Measurements from ENCODE around the gene TMEM115.

TMEM115 gene, protein sequence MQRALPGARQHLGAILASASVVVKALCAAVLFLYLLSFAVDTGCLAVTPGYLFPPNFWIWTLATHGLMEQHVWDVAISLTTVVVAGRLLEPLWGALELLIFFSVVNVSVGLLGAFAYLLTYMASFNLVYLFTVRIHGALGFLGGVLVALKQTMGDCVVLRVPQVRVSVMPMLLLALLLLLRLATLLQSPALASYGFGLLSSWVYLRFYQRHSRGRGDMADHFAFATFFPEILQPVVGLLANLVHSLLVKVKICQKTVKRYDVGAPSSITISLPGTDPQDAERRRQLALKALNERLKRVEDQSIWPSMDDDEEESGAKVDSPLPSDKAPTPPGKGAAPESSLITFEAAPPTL

DNA sequence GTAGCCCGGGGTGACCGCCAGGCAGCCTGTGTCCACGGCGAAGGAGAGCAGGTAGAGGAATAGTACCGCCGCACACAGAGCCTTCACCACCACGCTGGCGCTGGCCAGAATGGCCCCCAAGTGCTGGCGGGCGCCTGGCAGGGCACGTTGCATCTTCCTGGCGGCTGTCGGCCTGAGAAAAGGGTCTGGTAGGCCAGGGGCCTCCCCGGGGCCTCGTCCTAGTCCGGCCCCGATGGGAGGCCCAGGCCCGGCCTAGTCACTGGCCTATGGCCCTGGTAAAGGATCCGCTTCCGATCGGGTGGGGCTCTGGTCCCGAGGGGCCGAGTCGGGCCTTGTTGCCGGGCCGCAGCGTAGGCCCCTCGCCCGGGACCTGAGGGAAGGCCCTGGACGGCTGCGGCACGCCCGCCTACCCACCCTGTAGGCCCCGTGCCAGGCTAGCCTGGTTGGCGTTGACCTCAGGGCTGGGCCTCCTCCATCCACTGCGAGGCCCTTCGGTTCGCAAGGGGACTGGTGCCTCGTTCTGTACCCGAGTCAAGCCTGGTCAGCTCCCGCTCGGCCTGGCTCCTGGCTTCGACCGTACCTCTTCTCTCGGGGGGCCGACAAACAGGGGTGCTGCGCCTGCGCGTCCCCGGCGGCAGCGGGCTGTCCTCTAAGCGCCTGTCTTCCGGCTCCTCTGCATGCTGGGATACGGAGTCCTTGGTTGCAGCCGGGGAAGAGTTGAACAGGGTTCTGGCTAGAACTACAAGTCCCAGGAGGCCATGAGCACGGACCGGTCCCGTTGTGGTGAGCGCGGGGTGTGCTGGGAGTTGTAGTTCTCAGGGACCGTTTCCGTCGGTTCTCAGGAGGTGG is at the start of gene TMEM115:
Gene TMEM115, minus strand, starts transcription at position 611 of the 849 bp plus-strand sequence. Its CDS starts 458 bp downstream, at position 153.
- DNase-seq, result peak; percentile 98

DNA sequence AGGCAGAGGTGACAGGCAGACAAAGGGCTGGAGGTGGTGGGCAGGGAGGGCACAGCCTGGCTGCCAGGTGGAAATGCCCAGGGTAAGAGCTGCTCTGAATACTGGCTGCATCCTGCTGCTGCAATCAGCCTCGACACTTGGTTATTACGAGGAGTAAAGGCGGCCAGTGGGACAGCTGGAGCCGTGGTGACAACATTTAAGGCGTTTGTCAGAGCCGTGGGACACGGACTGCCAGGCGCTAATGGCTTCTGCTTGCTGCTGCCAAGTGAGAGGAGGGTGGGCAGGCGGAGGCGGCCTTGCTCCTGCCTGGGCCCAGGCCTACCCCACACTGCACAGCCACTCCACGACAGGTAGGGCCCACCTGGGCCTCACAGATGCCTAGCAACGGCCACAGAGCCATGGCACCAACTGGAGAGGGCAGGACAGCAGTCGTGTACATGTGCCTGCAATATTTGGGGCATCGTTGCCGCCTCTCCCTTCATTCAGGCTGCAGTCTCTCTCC is 49.2 kb upstream of the TMEM115 start:
- no peak for DNase-seq

DNA sequence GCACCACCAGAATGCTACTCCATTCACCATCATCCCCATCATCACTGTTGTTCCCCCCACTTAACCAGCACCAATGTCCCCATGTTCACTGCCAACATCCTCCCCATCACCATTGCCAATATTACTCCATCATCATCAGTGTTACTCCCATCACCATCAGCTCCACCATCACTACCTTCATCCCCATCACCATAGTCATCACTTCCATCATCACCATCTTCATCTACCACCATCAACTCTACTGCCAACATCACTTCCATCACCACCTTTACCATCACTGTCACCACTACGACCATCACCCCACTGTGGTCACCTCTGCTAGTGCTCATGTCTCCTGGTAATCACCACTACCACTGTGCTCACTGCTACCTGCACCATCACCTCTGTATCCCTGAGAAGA is 47.2 kb upstream of the TMEM115 start:
- no peak for DNase-seq

DNA sequence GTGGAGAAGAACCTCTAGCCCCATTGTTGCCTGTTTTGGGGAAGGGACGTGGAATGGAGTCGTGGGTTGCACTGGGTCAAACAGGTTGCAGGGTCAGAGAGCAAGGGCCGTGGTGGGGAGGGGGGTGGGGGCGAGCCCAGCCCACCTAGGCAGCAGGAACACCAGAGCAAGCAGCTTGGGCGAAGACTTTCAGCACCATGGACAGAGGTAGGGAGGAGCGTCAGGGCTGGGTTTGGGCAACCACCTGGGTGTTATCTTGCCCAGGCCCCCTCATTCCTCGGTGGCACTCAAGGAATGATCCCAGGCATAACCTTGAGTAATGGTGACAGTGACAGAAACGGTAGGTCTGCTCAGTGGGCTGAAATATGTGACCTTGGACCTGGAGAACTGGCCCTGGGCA is 45.9 kb upstream of the TMEM115 start:
- DNase-seq, result no peak

DNA sequence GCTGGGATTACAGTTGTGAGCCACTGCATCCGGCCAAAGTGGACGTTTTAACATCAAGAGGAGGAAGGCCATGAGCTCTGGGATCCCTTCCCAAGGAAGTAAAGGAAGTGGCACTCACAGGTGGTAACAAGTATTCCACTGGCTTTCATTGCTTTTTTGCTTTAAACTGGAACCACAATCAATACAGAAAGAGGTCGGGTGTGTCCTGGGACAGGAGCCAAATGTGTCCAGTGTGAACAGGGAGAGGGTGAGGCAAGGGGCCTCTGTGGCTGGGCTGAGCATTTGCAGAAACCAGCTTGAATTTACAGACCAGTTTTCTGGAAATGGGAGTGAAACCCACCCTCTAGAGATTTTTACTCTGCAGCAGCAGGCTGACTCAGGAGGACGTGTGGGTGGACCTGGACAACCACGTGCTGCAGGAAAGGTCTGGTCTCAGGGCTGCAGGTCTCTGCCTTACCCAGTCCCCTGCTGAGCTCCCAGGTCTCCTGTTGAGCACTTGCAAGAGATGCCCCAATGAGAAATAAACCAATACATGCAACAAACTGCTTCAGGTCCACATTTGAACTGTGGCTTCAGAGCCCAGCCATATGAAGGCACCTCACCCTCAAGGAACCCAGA is 42.8 kb upstream of the TMEM115 start:
- no peak for DNase-seq

DNA sequence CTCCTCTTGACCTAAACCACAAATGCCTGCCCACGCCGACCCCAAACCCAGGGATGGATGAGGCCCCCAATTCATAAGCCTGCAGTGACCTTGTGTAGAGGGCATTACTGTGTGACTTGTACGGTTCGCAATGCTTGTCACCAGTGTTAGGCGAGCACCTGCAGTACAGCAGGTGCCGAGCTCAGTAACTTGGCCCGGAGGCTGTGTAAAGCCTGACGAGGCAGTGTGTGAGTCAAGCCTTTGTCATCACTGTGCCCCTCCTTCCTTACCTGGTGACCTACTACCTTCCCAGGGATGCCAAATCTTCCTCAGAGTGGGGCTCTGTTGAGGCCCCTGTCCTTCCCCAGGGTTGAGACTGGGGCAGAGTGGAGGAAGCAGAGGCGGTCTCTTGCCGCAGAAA is 37.2 kb upstream of the TMEM115 start:
- DNase-seq, result no peak

DNA sequence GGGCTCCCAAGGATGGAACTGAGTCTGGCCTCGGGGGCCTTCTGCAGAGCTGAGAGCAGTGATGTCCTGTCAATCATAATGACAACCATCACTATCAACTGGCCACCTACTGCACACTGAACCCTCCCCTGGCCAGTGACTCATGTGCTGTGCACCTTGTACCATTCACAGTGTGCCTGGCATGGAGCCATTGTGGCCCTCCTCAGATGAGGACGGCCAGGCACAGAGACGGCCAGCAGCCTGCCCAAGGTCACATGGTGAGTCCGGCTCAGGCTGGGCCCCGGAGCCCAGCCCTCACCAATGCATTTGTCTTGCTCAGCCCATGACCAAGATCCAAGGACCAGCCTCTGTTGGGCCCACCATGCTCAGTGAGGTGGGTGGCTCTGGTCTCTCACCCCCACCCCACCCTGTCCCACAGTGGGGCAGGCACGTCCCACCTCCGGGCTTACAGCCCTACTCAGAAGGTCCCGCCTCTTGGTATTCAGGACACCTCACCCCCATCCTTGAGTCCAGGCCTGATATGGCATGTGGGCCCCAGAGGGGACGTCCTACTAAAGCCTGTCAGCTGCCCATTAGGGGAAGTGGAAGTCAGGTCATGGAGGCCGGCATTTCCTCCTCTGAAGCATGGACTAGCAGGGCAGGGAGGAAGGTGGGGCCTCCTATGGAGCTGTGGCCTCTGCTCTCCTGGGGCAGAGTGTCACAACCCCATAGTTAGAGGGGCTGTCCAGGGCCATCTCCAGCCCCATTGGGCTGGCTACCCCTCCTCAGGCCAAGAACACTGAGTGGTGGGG is 35.9 kb upstream of the TMEM115 start:
- DNase-seq, result no peak

DNA sequence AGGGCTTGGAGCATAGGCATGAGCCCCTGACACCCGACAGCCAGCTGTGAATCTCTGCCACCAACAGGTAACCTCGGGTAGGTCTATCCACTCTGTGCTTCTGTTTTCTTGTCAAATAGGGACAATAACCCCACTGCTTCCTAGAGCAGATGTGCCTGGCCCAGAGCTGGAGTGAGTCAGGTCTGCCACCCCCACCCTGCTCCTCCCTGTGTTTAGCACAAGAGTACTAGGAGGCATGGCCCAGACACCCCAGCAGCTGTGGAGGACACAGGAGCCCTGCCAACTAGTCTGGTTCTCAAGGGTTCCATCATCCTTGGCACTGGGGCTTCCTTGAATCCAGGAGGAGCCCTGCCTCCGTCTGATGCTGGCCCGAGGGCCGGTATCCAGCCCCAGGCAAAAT is 33.7 kb upstream of the TMEM115 start:
- no peak for DNase-seq

DNA sequence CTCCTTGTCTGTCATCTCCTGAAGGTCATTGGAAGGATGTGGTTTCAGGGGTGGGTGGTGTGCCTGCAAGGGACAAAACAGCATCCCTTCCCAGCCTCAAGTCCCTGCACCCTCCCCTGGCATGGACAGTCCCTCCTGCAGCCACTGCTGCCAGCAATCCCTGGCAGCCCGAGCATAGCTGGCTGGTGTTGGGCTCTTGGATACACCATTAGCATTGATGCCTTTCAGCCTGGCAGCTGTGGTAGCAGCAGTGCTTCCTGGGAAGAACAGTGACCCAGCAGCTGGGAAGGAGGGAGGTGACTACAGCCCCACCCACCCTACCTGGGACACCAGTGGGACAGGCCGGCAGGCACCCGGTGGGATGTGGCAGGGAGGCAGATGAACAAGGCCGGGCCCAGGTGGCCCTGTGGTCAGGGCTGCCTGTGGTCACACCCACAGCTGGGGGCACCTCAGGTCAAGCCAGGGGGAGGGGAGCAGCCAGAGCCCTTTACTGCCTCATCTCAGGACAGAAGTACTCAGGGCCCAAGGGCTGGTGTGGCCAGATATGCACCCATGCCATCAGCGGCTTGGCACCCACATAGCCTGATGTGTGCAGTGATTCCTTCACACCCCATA is 32.9 kb upstream of the TMEM115 start:
- DNase-seq, result no peak

DNA sequence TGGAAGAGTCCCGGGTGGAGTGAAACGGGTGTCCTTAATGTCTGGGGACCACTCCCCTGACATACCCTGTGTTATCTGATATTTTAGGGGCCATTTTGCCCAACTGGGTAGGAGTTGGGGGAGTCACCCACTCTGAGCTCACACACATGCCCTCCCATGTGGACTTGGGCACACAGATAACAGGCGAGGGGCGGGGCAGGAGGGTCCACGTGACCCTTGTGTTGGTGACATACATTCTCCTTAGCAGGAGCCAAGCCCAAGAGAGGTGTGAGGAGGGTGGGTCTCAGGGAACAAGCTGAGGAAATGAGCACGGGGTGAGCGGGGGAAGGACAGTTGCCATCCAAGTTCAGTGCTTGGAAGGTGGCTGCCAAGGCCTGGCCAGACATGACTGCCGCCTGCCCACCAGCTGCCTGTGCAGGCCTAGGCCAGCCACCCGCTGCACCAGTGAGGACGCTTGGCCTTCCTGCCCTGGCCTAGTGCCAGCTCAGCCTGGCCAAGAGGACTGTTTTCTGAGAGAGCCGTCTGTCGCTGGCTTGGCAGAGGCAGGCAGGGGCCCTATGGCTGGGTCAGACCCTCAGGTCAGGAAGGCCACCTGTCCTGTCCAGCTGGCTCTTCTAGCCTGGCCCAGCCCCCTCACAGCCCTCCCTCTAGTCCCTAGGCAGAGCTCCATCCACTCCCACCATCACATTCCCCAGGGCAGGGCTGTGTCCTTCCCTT is 31.3 kb upstream of the TMEM115 start:
- no peak for DNase-seq

DNA sequence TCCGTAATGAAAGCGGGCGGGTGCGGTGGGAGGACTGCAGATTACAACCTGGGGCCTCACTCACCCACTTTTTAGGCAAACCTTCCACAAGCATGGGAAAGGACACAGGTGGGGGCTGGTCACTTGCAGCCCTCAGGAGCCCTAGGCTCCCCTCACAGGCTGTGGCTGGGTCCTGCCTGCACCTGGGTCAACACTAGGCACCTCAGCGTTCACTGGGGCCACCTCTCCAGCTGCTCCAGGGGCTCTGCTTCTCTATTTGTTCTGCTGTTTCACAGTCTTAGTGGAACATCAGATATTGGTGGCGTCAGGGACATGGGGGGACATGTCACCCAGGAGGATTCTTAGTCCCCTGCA is 30.1 kb upstream of the TMEM115 start:
- DNase-seq, result no peak

DNA sequence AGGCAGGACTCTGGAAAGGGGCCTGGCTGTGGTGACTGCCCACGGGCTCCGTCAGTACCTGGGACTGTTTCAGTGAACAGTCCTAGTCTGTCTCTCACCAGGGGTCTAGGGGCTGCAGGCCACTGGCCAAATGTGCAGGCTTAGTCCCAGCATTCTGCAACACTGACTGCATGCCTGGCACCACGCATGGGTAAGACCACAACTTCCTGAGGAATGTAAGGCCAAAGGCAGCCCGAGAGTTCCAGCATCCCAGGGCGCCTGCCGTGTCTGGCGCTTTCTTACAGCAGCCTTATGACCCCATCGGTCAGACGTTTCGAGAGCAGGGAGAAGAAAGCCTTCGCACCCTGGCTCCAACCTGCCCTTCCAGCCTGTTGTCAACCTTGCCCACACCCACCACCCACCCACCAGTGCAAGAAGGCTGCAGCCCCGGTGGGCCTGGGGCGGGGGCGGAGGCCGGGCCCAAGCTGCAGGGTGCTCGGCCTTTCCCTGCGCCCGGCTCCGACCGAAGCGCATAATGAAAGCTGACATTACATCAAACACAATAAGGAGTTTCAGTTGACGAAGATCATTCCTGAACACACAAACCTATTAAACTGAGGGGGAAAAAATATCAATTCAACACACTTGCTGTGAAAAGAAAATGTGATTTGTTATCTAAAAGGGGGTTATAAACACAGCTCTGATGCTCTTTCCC is 29.5 kb upstream of the TMEM115 start:
- no peak for DNase-seq

DNA sequence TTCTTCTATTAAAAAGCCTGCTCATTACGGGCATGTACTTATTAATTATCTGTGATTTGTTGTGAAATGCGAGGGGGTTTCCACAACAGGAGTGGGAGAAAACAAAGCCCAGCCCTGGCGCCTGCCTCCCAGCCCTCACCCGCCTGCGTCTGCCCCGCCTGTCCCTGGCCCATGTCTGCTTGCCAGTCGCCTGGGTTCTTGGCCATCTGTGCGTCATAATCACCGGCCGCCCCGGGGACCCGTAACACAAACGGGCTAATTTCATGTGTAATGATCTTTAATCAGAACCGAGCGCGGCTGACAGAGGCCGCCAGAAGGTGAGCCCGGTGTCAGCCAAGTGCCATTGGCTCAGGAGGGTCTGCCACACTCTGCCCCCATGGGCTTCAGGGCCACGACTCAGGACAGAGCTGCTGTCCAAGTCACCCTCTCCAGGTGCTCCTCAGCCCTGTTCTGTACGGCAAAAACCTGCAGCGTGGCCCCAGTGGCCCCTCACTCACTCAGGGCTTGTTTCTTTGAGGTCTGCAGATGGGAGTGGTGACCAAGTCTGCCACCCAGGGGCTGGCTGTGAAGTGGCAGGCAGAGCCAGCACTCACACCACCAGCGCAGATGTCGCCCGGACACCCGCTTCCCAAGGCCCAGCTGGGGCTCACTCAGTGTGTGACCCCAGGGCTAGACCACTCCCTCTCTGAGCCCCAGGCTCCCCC is 28.8 kb upstream of the TMEM115 start:
- peak; percentile 96 for DNase-seq

DNA sequence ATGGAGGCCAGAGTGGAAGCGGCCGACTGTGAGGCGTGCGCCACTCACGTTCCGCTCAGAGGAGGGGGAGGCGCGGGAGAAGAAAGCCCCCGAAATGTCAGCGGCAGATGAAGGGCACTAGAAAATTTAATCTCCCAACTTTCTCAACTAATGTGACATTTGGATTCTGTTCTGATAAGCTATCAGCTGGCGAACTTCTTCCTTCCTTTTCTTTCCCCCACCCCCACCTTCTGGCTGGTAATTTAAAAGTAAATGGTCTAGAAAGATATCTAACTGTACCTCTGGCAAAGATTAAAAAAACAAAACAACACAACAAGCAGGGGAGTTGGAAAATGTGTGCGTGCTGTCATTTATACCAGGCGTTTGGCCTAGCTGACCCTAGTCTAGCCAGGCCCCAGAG is 26.4 kb upstream of the TMEM115 start:
- no peak for DNase-seq

DNA sequence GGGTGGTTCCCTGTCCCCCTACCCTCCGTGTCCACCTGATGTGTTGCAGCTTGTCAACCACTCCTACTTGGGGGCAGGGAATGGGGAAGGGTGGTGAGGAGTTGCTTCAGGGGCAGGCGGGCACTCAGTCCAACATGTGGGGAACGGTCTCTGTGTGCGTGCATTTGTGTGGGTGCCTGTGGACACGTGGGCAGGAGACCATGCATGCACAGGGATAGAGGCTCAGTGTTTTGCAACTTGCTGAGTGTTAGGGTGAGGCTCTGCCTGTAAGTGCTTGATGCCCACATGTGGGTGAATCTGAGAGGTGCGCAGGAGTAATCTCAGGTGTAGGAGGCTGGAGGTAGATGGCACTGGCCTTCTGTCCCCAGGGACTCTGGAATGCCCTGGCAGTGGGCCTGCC is 24.4 kb upstream of the TMEM115 start:
- no peak for DNase-seq

DNA sequence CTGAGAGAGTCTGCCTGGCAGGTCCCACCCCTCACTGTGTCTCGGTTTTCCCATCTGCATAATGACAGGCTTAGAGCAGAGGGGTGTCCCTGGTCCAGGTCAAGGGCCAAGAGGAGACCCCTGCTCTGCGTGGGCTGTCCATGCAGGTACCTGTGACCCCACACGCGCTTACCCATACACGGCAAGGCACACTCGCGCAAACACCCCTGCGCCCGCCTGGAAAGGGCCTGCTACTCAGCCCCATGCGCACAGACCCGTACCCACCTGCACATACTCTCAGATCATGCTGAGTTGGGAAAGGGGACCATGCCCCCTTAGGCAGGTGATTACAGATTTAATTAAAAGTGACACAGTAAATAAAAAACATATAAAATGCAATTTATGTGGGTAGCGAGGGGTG is 23.4 kb upstream of the TMEM115 start:
- no peak for DNase-seq

DNA sequence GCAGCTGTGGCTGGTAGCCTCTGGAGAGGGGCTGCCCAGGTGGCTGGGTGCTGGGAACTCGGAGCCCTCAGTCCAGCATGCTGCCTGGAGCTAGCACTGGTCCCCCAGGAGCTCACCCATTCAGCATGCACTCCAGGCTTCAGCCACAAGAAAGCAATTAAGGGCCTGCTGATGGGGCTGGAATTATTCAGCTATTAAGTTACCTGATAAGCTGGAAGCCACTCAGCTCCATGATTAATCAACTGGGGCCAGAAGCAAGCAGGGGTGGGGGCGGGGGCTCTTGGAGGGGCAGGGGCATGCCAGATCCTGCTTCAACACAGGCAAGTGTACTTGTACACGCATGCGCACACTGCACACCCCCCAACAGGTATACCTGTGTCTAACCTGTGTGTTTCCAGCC is 22.1 kb upstream of the TMEM115 start:
- DNase-seq, result no peak

DNA sequence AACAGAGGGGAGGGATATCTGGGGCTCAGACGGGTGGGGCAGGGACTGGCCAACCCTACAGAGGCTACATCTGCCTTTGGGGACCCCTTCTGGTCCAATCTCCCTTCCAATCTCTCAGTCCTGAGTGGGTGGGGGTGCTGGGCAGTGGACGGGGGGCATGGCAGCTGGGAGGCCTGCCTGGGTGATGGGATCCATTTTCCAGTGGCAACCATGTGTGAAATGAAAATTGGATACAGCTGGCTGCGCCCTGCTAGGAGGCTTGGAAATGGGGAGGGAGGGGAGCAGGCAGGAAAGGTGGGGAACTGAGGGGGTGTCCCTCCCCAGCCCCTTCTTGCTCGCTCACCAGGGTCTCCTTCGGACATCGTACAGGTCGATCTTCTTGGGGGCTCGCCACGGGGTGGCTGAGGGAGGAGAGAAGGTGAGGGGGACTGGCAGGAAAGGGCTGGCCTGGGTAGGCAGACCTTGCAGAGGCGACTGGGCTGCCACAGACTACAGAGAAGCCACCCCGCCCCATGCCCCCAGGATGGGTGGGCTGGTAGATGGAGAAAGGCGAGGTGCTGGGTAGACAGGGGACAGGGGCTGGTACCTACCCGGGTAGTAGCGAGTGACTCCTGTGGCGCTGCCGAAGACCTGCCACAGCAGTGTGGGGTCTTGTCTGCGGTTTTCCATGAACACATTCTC is 21.2 kb upstream of the TMEM115 start:
- no peak for DNase-seq

DNA sequence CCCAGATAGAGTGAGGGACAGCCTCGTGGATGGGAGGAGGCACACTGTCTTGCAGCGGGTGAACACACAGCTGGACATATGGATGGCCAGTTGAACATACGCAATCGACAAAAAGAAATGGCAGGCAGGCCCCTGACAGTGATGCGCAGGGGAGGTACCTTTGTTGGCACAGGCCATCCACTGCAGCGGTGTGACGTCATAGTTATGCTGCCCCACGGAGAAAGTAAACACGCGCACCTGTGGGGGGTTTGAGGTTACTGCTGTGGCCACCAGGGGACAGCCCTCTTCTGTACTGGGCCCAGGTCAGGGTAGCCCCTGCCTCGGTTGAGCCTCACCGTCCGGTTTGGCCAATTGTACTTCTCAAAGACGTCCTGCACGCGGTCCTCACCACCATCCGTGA is 19.4 kb upstream of the TMEM115 start:
- no peak for DNase-seq

DNA sequence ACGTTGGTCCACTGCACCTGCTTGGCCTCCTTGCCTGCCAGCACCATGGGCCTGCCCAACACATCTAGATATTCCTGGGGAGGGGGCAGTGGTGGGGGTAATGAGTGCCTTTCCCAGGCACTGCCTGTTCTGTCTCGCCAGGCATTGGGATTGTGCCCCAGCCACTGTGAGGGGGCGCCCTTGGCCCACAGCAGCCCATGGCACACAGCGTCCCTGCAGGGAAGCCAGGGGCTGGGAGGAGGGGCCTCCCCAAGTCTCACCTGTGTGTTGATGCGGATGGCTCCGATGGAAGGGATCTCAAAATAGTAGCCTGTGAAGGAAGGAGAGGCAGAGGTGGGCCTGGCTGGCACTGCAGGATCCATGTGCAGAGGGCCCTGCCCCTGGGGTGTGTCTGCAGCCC is 18.7 kb upstream of the TMEM115 start:
- DNase-seq, result no peak
